HCT116 (cell line): ENCODE results near the gene TRAPPC14. TPM values are rescaled to one million over a fixed set of nuclear protein-coding genes. Genes with fewer than 3 reads are reported as not detected.

Experiments
- ATF3 ChIP-seq: IDR thresholded peaks from 2 replicates; pipeline ENCODE4 v1.6.1; 2012
- SP1 ChIP-seq: IDR thresholded peaks from 2 replicates; pipeline ENCODE4 v1.6.1; 2012; ENCODE audit warnings: low read depth
- total RNA-seq: library from RNA; stranded (reverse); gene quantifications from one replicate; pipeline ENCODE4 v1.2.1, GENCODE V29; 2021; ENCODE audit not compliant: unreplicated experiment
- TF ChIP-seq, protein P1 (sequence below), 3 experiments: fragments of 200-600 bp in 1 of 3; sonication (generic) in 1 of 3; IDR thresholded peaks in 2 of 3; conservative IDR thresholded peaks in 1 of 3; 2 replicates each; pipeline ENCODE4 v1.5.1; 2012 to 2017; ENCODE audit warnings: low read depth in 2 of 3, low read length in 2 of 3, antibody characterized with exemption in 1 of 3, borderline replicate concordance in 1 of 3, control low read depth in 1 of 3, mild to moderate bottlenecking in 1 of 3, mixed read lengths in 1 of 3, mixed run types in 1 of 3, moderate library complexity in 1 of 3; ENCODE audit not compliant: insufficient read depth in 1 of 3
- TF ChIP-seq, protein P2 (sequence below): IDR thresholded peaks from 2 replicates; pipeline ENCODE4 v1.6.1; 2012
- TF ChIP-seq, protein P3 (sequence below): IDR thresholded peaks from 2 replicates; pipeline ENCODE4 v1.6.1; 2012; ENCODE audit warnings: low read depth

TRAPPC14 gene
- total RNA-seq, 1 experiment from 2014 or later: 23.2 TPM

DNA sequence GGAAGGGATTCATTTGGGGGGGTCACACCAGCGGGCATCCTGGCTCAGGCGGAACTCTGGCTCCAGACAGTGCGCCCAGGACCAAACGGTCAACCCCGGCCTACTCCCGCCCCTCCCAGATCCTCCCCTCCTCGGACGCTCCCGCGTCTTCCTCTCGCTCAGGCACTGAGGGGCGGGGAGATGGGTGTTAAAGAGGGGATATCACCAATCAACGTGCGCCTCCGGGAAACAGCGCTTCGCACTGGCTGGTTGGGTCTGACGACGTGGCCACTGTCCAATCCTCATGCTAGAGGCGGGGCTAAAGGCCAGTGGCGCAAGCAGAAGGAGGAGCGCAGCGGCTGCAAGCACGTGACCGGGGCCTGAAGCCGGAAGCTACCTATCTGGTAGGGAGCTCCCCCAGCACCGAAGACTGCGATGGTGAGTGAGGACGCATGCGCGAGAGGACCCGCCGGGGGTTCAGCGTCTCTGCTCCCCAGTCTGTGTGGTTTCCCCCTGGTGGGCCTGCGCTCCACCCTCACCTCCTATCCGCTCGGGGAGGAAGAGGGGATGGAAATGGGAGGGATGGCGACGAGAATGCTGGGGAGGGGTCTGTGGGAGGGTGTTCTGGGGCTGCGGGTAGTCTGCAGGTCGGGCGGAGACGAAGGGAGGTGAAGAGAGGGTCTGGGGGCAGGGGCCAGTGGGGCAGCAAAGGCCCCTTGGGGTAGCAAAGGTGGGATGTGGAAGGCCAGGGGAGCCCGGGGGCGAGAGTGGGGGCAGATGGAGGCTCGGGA is 9.8 kb downstream of the TRAPPC14 start, which contains the start of gene LAMTOR4 (continued):
- TF ChIP-seq, protein P1, sequence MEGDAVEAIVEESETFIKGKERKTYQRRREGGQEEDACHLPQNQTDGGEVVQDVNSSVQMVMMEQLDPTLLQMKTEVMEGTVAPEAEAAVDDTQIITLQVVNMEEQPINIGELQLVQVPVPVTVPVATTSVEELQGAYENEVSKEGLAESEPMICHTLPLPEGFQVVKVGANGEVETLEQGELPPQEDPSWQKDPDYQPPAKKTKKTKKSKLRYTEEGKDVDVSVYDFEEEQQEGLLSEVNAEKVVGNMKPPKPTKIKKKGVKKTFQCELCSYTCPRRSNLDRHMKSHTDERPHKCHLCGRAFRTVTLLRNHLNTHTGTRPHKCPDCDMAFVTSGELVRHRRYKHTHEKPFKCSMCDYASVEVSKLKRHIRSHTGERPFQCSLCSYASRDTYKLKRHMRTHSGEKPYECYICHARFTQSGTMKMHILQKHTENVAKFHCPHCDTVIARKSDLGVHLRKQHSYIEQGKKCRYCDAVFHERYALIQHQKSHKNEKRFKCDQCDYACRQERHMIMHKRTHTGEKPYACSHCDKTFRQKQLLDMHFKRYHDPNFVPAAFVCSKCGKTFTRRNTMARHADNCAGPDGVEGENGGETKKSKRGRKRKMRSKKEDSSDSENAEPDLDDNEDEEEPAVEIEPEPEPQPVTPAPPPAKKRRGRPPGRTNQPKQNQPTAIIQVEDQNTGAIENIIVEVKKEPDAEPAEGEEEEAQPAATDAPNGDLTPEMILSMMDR (IDR thresholded peaks at IDR 0.05 in 2 of 3, conservative IDR thresholded peaks at IDR 0.05 in 1 of 3; ENCODE audit: borderline replicate concordance in 1 of 3, insufficient read depth in 1 of 3, low read depth in 2 of 3, low read length in 2 of 3): no peak
- TF ChIP-seq SP1 (peak; percentile 99), ATF3 (no peak)
- TF ChIP-seq, protein P2, sequence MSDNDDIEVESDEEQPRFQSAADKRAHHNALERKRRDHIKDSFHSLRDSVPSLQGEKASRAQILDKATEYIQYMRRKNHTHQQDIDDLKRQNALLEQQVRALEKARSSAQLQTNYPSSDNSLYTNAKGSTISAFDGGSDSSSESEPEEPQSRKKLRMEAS: peak; percentile 89
- TF ChIP-seq, protein P3, sequence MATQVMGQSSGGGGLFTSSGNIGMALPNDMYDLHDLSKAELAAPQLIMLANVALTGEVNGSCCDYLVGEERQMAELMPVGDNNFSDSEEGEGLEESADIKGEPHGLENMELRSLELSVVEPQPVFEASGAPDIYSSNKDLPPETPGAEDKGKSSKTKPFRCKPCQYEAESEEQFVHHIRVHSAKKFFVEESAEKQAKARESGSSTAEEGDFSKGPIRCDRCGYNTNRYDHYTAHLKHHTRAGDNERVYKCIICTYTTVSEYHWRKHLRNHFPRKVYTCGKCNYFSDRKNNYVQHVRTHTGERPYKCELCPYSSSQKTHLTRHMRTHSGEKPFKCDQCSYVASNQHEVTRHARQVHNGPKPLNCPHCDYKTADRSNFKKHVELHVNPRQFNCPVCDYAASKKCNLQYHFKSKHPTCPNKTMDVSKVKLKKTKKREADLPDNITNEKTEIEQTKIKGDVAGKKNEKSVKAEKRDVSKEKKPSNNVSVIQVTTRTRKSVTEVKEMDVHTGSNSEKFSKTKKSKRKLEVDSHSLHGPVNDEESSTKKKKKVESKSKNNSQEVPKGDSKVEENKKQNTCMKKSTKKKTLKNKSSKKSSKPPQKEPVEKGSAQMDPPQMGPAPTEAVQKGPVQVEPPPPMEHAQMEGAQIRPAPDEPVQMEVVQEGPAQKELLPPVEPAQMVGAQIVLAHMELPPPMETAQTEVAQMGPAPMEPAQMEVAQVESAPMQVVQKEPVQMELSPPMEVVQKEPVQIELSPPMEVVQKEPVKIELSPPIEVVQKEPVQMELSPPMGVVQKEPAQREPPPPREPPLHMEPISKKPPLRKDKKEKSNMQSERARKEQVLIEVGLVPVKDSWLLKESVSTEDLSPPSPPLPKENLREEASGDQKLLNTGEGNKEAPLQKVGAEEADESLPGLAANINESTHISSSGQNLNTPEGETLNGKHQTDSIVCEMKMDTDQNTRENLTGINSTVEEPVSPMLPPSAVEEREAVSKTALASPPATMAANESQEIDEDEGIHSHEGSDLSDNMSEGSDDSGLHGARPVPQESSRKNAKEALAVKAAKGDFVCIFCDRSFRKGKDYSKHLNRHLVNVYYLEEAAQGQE: no peak
